HepG2 (cell line): ENCODE results near the gene NFATC1. TPM values are rescaled to one million over a fixed set of nuclear protein-coding genes. Genes with fewer than 3 reads are reported as not detected.

Source experiments
- ATAC-seq: fragments of 200-7000 bp; cut with Tn5 transposase; 3 replicates; pipeline ENCODE4 v1.9.1; 2020; ENCODE audit warnings: mild to moderate bottlenecking, moderate library complexity
- BruUV-seq: library from RNA; stranded (reverse); fragments of 400-500 nt; replicated peaks from 2 replicates; lab custom pipeline; 2021; lab: Mats Ljungman, UMichigan
- CTCF ChIA-PET: fragments of 300-600 bp; formaldehyde crosslinking; extraction: SDS; loops from one replicate; lab custom pipeline; 2021; ENCODE audit warnings: low total read pairs, inconsistent platforms, low intra/inter-chr PET ratio; lab: Yijun Ruan, JAX
- POLR2A ChIA-PET: fragments of 350-600 bp; sonication (Branson Sonifier 250); formaldehyde crosslinking; loops from one replicate; lab custom pipeline; 2020; ENCODE audit warnings: antibody characterized with exemption, inconsistent platforms; lab: Yijun Ruan, JAX
- DNase-seq: peaks from one replicate; pipeline ENCODE4 v3.0.0-alpha.2; 2015; ENCODE audit warnings: low spot score
- FAIRE-seq: peaks from 3 replicates; lab custom pipeline; 2011; peaks lifted over from hg19 to GRCh38; lab: Jason Lieb, UNC
- H2AFZ ChIP-seq: one replicate; pipeline ENCODE4 v1.6.1; 2011; ENCODE audit warnings: low read length, inconsistent platforms
- H3K27ac ChIP-seq: fragments of 300-600 bp; 3 replicates; pipeline ENCODE4 v1.8.0; 2011; ENCODE audit warnings: mixed run types, mild to moderate bottlenecking, mixed read lengths, low read length, inconsistent platforms; ENCODE audit not compliant: insufficient read depth; ENCODE audit errors: extremely low read length
- H3K27me3 ChIP-seq, 2 experiments: fragments of 200-600 bp in 1 of 2; 2 replicates in 1 of 2; 3 replicates in 1 of 2; pipeline versions ENCODE4 v1.6.0 to v1.8.0; 2011; ENCODE audit warnings: low read length in 2 of 2, mild to moderate bottlenecking in 2 of 2, moderate library complexity in 2 of 2, inconsistent platforms in 1 of 2; ENCODE audit not compliant: insufficient read depth in 2 of 2, control insufficient read depth in 1 of 2
- H3K36me3 ChIP-seq, 2 experiments: fragments of 200-600 bp in 1 of 2; replicated peaks in 1 of 2; 2 replicates in 1 of 2; 3 replicates in 1 of 2; pipeline versions ENCODE4 v1.5.1 to v1.8.0; 2011; ENCODE audit warnings: low read length in 2 of 2, inconsistent platforms in 1 of 2; ENCODE audit not compliant: insufficient read depth in 2 of 2, control insufficient read depth in 1 of 2
- H3K4me1 ChIP-seq: 2 replicates; pipeline ENCODE4 v1.5.1; 2012; ENCODE audit warnings: low read length, inconsistent platforms; ENCODE audit not compliant: insufficient read depth
- H3K4me2 ChIP-seq: 2 replicates; pipeline ENCODE4 v1.6.0; 2011; ENCODE audit warnings: low read depth, low read length, inconsistent platforms
- H3K4me3 ChIP-seq, 3 experiments: fragments of 200-600 bp in 1 of 3; sonication (generic), shearing (Covaris generic) in 1 of 3; replicated peaks in 1 of 3; 2 replicates each; pipeline ENCODE4 v1.5.1; 2011 to 2016; ENCODE audit warnings: low read length in 3 of 3, inconsistent platforms in 2 of 3, low read depth in 2 of 3, mild to moderate bottlenecking in 2 of 3, control low read depth in 1 of 3, mixed read lengths in 1 of 3; ENCODE audit not compliant: insufficient read depth in 1 of 3
- H3K79me2 ChIP-seq: one replicate; pipeline ENCODE4 v1.6.1; 2011; ENCODE audit warnings: low read length, inconsistent platforms; ENCODE audit not compliant: insufficient read depth
- H3K9ac ChIP-seq: 2 replicates; pipeline ENCODE4 v1.6.0; 2011; ENCODE audit warnings: mild to moderate bottlenecking, low read depth, low read length, inconsistent platforms; ENCODE audit not compliant: insufficient read depth
- H3K9me3 ChIP-seq: 2 replicates; pipeline ENCODE4 v1.5.1; 2012; ENCODE audit warnings: mild to moderate bottlenecking, low read length
- H4K20me1 ChIP-seq: 2 replicates; pipeline ENCODE4 v1.6.0; 2011; ENCODE audit warnings: inconsistent platforms, mild to moderate bottlenecking, low read length, moderate library complexity; ENCODE audit not compliant: insufficient read depth
- DDIT3 ChIP-seq: sonication (generic); formaldehyde crosslinking; IDR thresholded peaks from 2 replicates; pipeline ENCODE4 v1.4.0; 2020; ENCODE audit warnings: mild to moderate bottlenecking, missing genetic modification reagents
- E2F2 ChIP-seq: sonication (generic); formaldehyde crosslinking; IDR thresholded peaks from 2 replicates; pipeline ENCODE4 v1.4.0; 2020; ENCODE audit warnings: missing genetic modification reagents, borderline replicate concordance
- GABPA ChIP-seq, 2 experiments: IDR thresholded peaks; 2 replicates each; pipeline ENCODE4 v1.6.1; 2011 to 2016; ENCODE audit warnings: low read depth in 2 of 2, low read length in 1 of 2, missing biosample characterization in 1 of 2, missing genetic modification characterization in 1 of 2
- MEIS1 ChIP-seq: sonication (generic); formaldehyde crosslinking; IDR thresholded peaks from 2 replicates; pipeline ENCODE4 v1.9.0; 2021; ENCODE audit warnings: mild to moderate bottlenecking, missing genetic modification reagents, moderate library complexity, borderline replicate concordance
- RBFOX2 ChIP-seq: fragments of 200-400 bp; formaldehyde crosslinking; IDR thresholded peaks from 2 replicates; pipeline ENCODE4 v1.6.1; 2017; ENCODE audit warnings: low read depth, mild to moderate bottlenecking, low read length
- ZBTB37 ChIP-seq: sonication (generic); formaldehyde crosslinking; IDR thresholded peaks from 2 replicates; pipeline ENCODE4 v1.4.0; 2020; ENCODE audit warnings: mild to moderate bottlenecking, missing genetic modification reagents
- ZNF687 ChIP-seq: sonication (generic); formaldehyde crosslinking; IDR thresholded peaks from 2 replicates; pipeline ENCODE4 v1.5.1; 2020; ENCODE audit warnings: mild to moderate bottlenecking, missing genetic modification reagents, moderate library complexity
- WGBS: methylation state at CpG from one replicate; pipeline ENCODE4 v1.1.6; 2017; ENCODE audit warnings: low lambda C conversion rate; 5-methylcytosine and 5-hydroxymethylcytosine counted together
- in situ Hi-C: cut with HindIII; loops from 2 replicates; pipeline ENCODE4 v1.10.0; 2017; ENCODE audit warnings: low pct_unique_long_range_greater_than_20kb; ENCODE audit not compliant: extremely low pct_ligation_motif_present
- intact Hi-C: fragments of 100-400 bp; cut with micrococcal nuclease; formaldehyde crosslinking; loops from one replicate; pipeline ENCODE4 v1.10.0; 2022; ENCODE audit not compliant: unreplicated experiment
- polyA plus RNA-seq, 8 experiments: library from polyadenylated mRNA; depleted of rRNA in 3 of 8; stranded (reverse) in 7 of 8; unstranded in 1 of 8; fragments of >200 nt; fragmentation: Illumina TruSeq in 4 of 8; extraction: Trizol in 4 of 8; gene quantifications; 2 replicates each; pipeline versions ENCODE4 v1.2.1 to v1.2.3, GENCODE V29; 2011 to 2016; ENCODE audit warnings: low read depth in 4 of 8, missing spikeins in 1 of 8, mixed read lengths in 1 of 8; ENCODE audit not compliant: insufficient read depth in 1 of 8
- total RNA-seq, 5 experiments: library from RNA; depleted of rRNA; stranded (reverse); fragments of >200 nt; fragmentation: Illumina TruSeq; extraction: Trizol; gene quantifications; 2 replicates each; pipeline ENCODE4 v1.2.3, GENCODE V29; 2016; ENCODE audit warnings: low read depth in 1 of 5

NFATC1 gene
- total and polyA plus RNA-seq, 2 of the 13 experiments (the other 11 are each of a cell fraction or from before 2014, with no cell fraction given) = not detected

GRCh38 chr18:79418642-79419041, 22.9 kb downstream of the NFATC1 start (continued):
- no peak for TF ChIP-seq E2F2
- TF ChIP-seq RBFOX2 = no peak

GRCh38 chr18:79420033-79420745, 24.5 kb downstream of the NFATC1 start:
- BruUV-seq = no TSS peak
- intact Hi-C loops = no loop called here
- Histone ChIP-seq H3K9me3 (no peaks in the 10 kb centered on the region), H3K27ac (no peak overlapping the region), H3K9ac (no peak overlapping the region), H3K36me3 (no peaks in the 10 kb centered on the region), H3K4me1 (no peaks in the 10 kb centered on the region), H3K79me2 (no peaks in the 10 kb centered on the region), H2AFZ (no peak overlapping the region), H3K4me2 (no peak overlapping the region), H4K20me1 (0 out of 2 replicates have a peak, but pooled peaks cover 2% of the 10 kb centered on the region), H3K4me3 (no peak overlapping the region), H3K27me3 (peaks cover 22 to 74% of the 10 kb centered on the region in 2 experiments; a peak in 4 of 5 replicates)
- 39% methylated on average over 48 of the region's 48 CpGs for WGBS
- no peak for ATAC-seq
- CTCF ChIA-PET = no interaction called here
- no peak for DNase-seq
- in situ Hi-C loops = no loop called here
- no peak for FAIRE-seq
- TF ChIP-seq GABPA (IDR thresholded peaks at IDR 0.05; ENCODE audit: low read depth, low read length) = peak; percentile 41
- no peak for TF ChIP-seq GABPA (CRISPR knock-in tag; IDR thresholded peaks at IDR 0.05; ENCODE audit: low read depth)
- TF ChIP-seq ZNF687 = no peak
- TF ChIP-seq DDIT3 (CRISPR knock-in tag) = no peak
- no peak for TF ChIP-seq MEIS1
- no peak for TF ChIP-seq ZBTB37 (CRISPR knock-in tag)
- POLR2A ChIA-PET = no interaction called here
